PC-9 (cell line): ENCODE results near the gene CACNG5. TPM values are rescaled to one million over a fixed set of nuclear protein-coding genes. Genes with fewer than 3 reads are reported as not detected.

Experiments used
- BruUV-seq: library from RNA; stranded (reverse); fragments of 400-500 nt; replicated peaks from 2 replicates; lab custom pipeline; 2021; lab: Mats Ljungman, UMichigan
- CTCF ChIA-PET: fragments of 300-600 bp; sonication (Branson Sonifier 250); formaldehyde crosslinking; loops from one replicate; lab custom pipeline; 2022; ENCODE audit warnings: antibody characterized with exemption; lab: Charles Lee
- POLR2A ChIA-PET: fragments of 300-600 bp; sonication (Branson Sonifier 250); formaldehyde crosslinking; loops from one replicate; lab custom pipeline; 2022; ENCODE audit warnings: antibody characterized with exemption; ENCODE audit not compliant: unreplicated experiment; lab: Charles Lee
- DNase-seq, 2 experiments: peaks; one replicate each; pipeline versions ENCODE4 v3.0.0 to v3.0.0-alpha.2; 2015 to 2022; ENCODE audit warnings: mixed read lengths in 1 of 2
- H2AFZ ChIP-seq: fragments of 200-600 bp; sonication (generic); 2 replicates; pipeline ENCODE4 v1.8.1; 2017; ENCODE audit warnings: antibody characterized with exemption
- H3F3A ChIP-seq: fragments of 200-600 bp; sonication (generic); 2 replicates; pipeline ENCODE4 v1.8.1; 2017; ENCODE audit warnings: antibody characterized with exemption, mild to moderate bottlenecking, low read depth; ENCODE audit not compliant: insufficient read depth
- H3K27ac ChIP-seq: fragments of 200-600 bp; sonication (generic); 2 replicates; pipeline ENCODE4 v1.6.1; 2016; ENCODE audit warnings: mixed run types
- H3K27me3 ChIP-seq: fragments of 200-600 bp; sonication (generic); 2 replicates; pipeline ENCODE4 v1.6.1; 2016; ENCODE audit warnings: low read depth, mixed run types; ENCODE audit not compliant: insufficient read depth
- H3K36me3 ChIP-seq: fragments of 200-600 bp; sonication (generic); 2 replicates; pipeline ENCODE4 v1.6.1; 2016; ENCODE audit warnings: low read depth, mixed run types
- H3K4me1 ChIP-seq: fragments of 200-600 bp; sonication (generic); replicated peaks from 2 replicates; pipeline ENCODE4 v1.6.1; 2016; ENCODE audit warnings: mixed run types; ENCODE audit not compliant: insufficient read depth
- H3K4me2 ChIP-seq: fragments of 200-600 bp; sonication (generic); 2 replicates; pipeline ENCODE4 v1.6.1; 2017; ENCODE audit warnings: mixed run types
- H3K4me3 ChIP-seq: fragments of 200-600 bp; sonication (generic); 2 replicates; pipeline ENCODE4 v1.6.1; 2016; ENCODE audit warnings: mixed run types
- H3K79me2 ChIP-seq: fragments of 200-600 bp; sonication (generic); 2 replicates; pipeline ENCODE4 v1.6.1; 2017; ENCODE audit warnings: low read depth, mixed run types
- H3K9me2 ChIP-seq: fragments of 200-600 bp; sonication (generic); 2 replicates; pipeline ENCODE4 v1.8.1; 2017; ENCODE audit warnings: mild to moderate bottlenecking; ENCODE audit not compliant: insufficient read depth
- H3K9me3 ChIP-seq: fragments of 200-600 bp; sonication (generic); 2 replicates; pipeline ENCODE4 v1.8.1; 2016; ENCODE audit warnings: low read depth; ENCODE audit not compliant: insufficient read depth
- H4K20me1 ChIP-seq: fragments of 200-600 bp; sonication (generic); 2 replicates; pipeline ENCODE4 v1.8.1; 2017; ENCODE audit not compliant: insufficient read depth
- CTCF ChIP-seq: fragments of 200-600 bp; sonication (generic); conservative IDR thresholded peaks from 2 replicates; pipeline ENCODE4 v1.6.1; 2017; ENCODE audit warnings: mixed run types, antibody characterized with exemption, mild to moderate bottlenecking, moderate library complexity
- EZH2 ChIP-seq: fragments of 200-600 bp; sonication (generic); IDR thresholded peaks from 2 replicates; pipeline ENCODE4 v1.8.0; 2017; ENCODE audit warnings: antibody characterized with exemption, low read depth
- intact Hi-C: fragments of 100-400 bp; cut with micrococcal nuclease; formaldehyde crosslinking; loops from one replicate; pipeline ENCODE4 v1.10.0; 2022; ENCODE audit not compliant: unreplicated experiment
- total RNA-seq: library from RNA; stranded (reverse); gene quantifications from 2 replicates; pipeline ENCODE4 v1.2.3, GENCODE V29; 2021

CACNG5 gene
- total RNA-seq, 1 experiment from 2014 or later, result not detected

GRCh38 chr17:66928949-66929348, 94.0 kb downstream of the CACNG5 start:
- CTCF ChIA-PET, result no interaction called here

GRCh38 chr17:66929591-66929990, 94.7 kb downstream of the CACNG5 start:
- CTCF ChIA-PET, result no interaction called here
- Histone ChIP-seq H3K36me3 (no peaks in the 10 kb centered on the region), H2AFZ (no peak overlapping the region), H3K27ac (no peak overlapping the region), H3K4me1 (no peaks in the 10 kb centered on the region), H3K79me2 (no peaks in the 10 kb centered on the region), H3K4me3 (no peak overlapping the region), H3K9me3 (no peaks in the 10 kb centered on the region), H4K20me1 (no peaks in the 10 kb centered on the region), H3F3A (no peaks in the 10 kb centered on the region), H3K27me3 (no peaks in the 10 kb centered on the region), H3K4me2 (no peak overlapping the region), H3K9me2 (no peaks in the 10 kb centered on the region)
- POLR2A ChIA-PET, result interaction anchor here (0.7 kb wide), 1 partner anchor 14 kb away, joined by 3 read pairs; no protein-coding TSS in a partner anchor
- BruUV-seq, result no TSS peak
- no peak for DNase-seq
- intact Hi-C loops, result no loop called here
- TF ChIP-seq EZH2 (no peak), CTCF (no peak)

More at GRCh38 chr17:66928949-66929348, 94.0 kb downstream of the CACNG5 start:
- H3K4me1 ChIP-seq, result no peaks in the 10 kb centered on the region
- no peaks in the 10 kb centered on the region for H3F3A ChIP-seq
- no peaks in the 10 kb centered on the region for H3K79me2 ChIP-seq
- no peaks in the 10 kb centered on the region for H3K9me3 ChIP-seq
- H4K20me1 ChIP-seq, result no peaks in the 10 kb centered on the region
- TF ChIP-seq EZH2, result no peak
- no peak for TF ChIP-seq CTCF
- H2AFZ ChIP-seq, result no peak overlapping the region
- no peaks in the 10 kb centered on the region for H3K36me3 ChIP-seq
- H3K4me3 ChIP-seq, result no peak overlapping the region
- no peaks in the 10 kb centered on the region for H3K9me2 ChIP-seq
- no peak for DNase-seq
- intact Hi-C loops, result no loop called here
- POLR2A ChIA-PET, result no interaction called here
- no peaks in the 10 kb centered on the region for H3K27me3 ChIP-seq
- no TSS peak for BruUV-seq
- H3K4me2 ChIP-seq, result no peak overlapping the region
- H3K27ac ChIP-seq, result no peak overlapping the region

GRCh38 chr17:66930933-66931332, 96.0 kb downstream of the CACNG5 start:
- no peak overlapping the region for H3K4me2 ChIP-seq
- no peaks in the 10 kb centered on the region for H3K9me3 ChIP-seq
- no peak for TF ChIP-seq EZH2
- no peak for TF ChIP-seq CTCF
- H3K36me3 ChIP-seq, result no peaks in the 10 kb centered on the region
- H3K4me1 ChIP-seq, result no peaks in the 10 kb centered on the region
- H2AFZ ChIP-seq, result no peak overlapping the region
- no peaks in the 10 kb centered on the region for H3K9me2 ChIP-seq
- H3K4me3 ChIP-seq, result no peak overlapping the region
- H3K27ac ChIP-seq, result no peak overlapping the region
- ChIA-PET POLR2A (no interaction called here), CTCF (no interaction called here)
- no peaks in the 10 kb centered on the region for H4K20me1 ChIP-seq
- intact Hi-C loops, result no loop called here
- no peaks in the 10 kb centered on the region for H3F3A ChIP-seq
- DNase-seq, result peak; percentile 41 to 48
- no TSS peak for BruUV-seq
- H3K79me2 ChIP-seq, result no peaks in the 10 kb centered on the region
- no peaks in the 10 kb centered on the region for H3K27me3 ChIP-seq
